GM18951 (cell line): ENCODE data around the gene SPATA25.
A peak's percentile ranks its signal among the peaks of the same experiment; 100 is the strongest.

Experiments used
- POLR2A ChIP-seq: IDR thresholded peaks from 4 replicates; pipeline ENCODE4 v1.6.1; 2011; ENCODE audit warnings: mild to moderate bottlenecking; ENCODE audit not compliant: insufficient read length, insufficient read depth; ENCODE audit errors: extremely low read depth
- in situ Hi-C: fragments of 300-500 bp; cut with MboI; formaldehyde crosslinking; loops from one replicate; pipeline ENCODE4 v1.12.0; 2022; ENCODE audit warnings: low sequenced_read_pairs, mixed read lengths, inconsistent platforms; ENCODE audit not compliant: unreplicated experiment

Gene SPATA25

GRCh38 chr20:45896641-45897161 is 9.3 kb upstream of the SPATA25 start:
- no peak for TF ChIP-seq POLR2A
- in situ Hi-C loops: no loop called here

GRCh38 chr20:45894797-45895196 is 7.4 kb upstream of the SPATA25 start:
- in situ Hi-C loops: no loop called here
- TF ChIP-seq POLR2A: no peak

GRCh38 chr20:45893831-45894230 is 6.4 kb upstream of the SPATA25 start:
- in situ Hi-C loops: no loop called here
- no peak for TF ChIP-seq POLR2A

GRCh38 chr20:45892828-45893500 is 5.5 kb upstream of the SPATA25 start:
- in situ Hi-C loops: no loop called here
- TF ChIP-seq POLR2A: no peak

- in situ Hi-C loops: no loop called here
- TF ChIP-seq POLR2A: no peak
Observed at GRCh38 chr20:45892049-45892825, 4.8 kb upstream of the SPATA25 start.

- in situ Hi-C loops: no loop called here
- TF ChIP-seq POLR2A: peak; percentile 81
Observed at GRCh38 chr20:45890985-45891983, 3.9 kb upstream of the SPATA25 start, which contains the start of the genes CTSA and NEURL2. Gene CTSA (plus strand): TSS chr20:45891335. CDS start chr20:45891569, 234 bp downstream. Gene NEURL2 (minus strand): TSS chr20:45891208. CDS start chr20:45890991, 217 bp downstream.

- peak; percentile 33 for TF ChIP-seq POLR2A
- in situ Hi-C loops: no loop called here
Observed at GRCh38 chr20:45890077-45890984, 2.9 kb upstream of the SPATA25 start.

GRCh38 chr20:45888681-45889080 is 1.3 kb upstream of the SPATA25 start:
- in situ Hi-C loops: no loop called here
- no peak for TF ChIP-seq POLR2A

- TF ChIP-seq POLR2A: no peak
- in situ Hi-C loops: no loop called here
Observed at GRCh38 chr20:45886590-45887345, 654 bp downstream of the SPATA25 start.

- no peak for TF ChIP-seq POLR2A
- in situ Hi-C loops: no loop called here
Observed at GRCh38 chr20:45883100-45883469, 4.3 kb downstream of the SPATA25 start.

GRCh38 chr20:45882469-45883099 is 4.8 kb downstream of the SPATA25 start:
- no peak for TF ChIP-seq POLR2A
- in situ Hi-C loops: no loop called here
